K562 (cell line): ENCODE measurements around the gene TSKS. TPM values are rescaled to one million over a fixed set of nuclear protein-coding genes. Genes with fewer than 3 reads are reported as not detected.

Source experiments
- BCLAF1 ChIP-seq, 2 experiments: fragments of 450-650 bp in 1 of 2; IDR thresholded peaks; 2 replicates each; pipeline ENCODE4 v1.6.1; 2011 to 2017; ENCODE audit warnings: low read depth in 2 of 2, antibody characterized with exemption in 1 of 2, borderline replicate concordance in 1 of 2, low read length in 1 of 2, mild to moderate bottlenecking in 1 of 2, mixed read lengths in 1 of 2; ENCODE audit not compliant: control insufficient read depth in 1 of 2
- BRD4 ChIP-seq: fragments of 200-600 bp; sonication (generic); IDR thresholded peaks from 2 replicates; pipeline ENCODE4 v1.6.1; 2017; ENCODE audit warnings: inconsistent platforms
- CEBPZ ChIP-seq: fragments of 150-350 bp; IDR thresholded peaks from 2 replicates; pipeline ENCODE4 v1.6.1; 2014; ENCODE audit warnings: low read depth, mild to moderate bottlenecking, low read length, borderline replicate concordance
- E2F8 ChIP-seq: fragments of 450-650 bp; IDR thresholded peaks from 2 replicates; pipeline ENCODE4 v1.7.1; 2018; ENCODE audit warnings: mild to moderate bottlenecking, low read depth; ENCODE audit not compliant: partially characterized antibody
- HNRNPLL ChIP-seq: fragments of 200-400 bp; formaldehyde crosslinking; IDR thresholded peaks from 2 replicates; pipeline ENCODE4 v1.6.1; 2017; ENCODE audit warnings: low read length, low read depth, mild to moderate bottlenecking; ENCODE audit not compliant: poor library complexity, severe bottlenecking
- MYC ChIP-seq, 2 experiments: fragments of 250-450 bp in 1 of 2; sonication (Bioruptor Pico) in 1 of 2; IDR thresholded peaks; 2 replicates each; pipeline versions ENCODE4 v1.5.1 to v1.6.1; 2012 to 2021; ENCODE audit warnings: low read depth in 2 of 2, borderline replicate concordance in 1 of 2, improper control_type of control experiment in 1 of 2, low read length in 1 of 2, mild to moderate bottlenecking in 1 of 2, moderate library complexity in 1 of 2
- NBN ChIP-seq: fragments of 450-650 bp; IDR thresholded peaks from 2 replicates; pipeline ENCODE4 v1.6.1; 2016; ENCODE audit warnings: low read depth, mild to moderate bottlenecking
- NR1H2 ChIP-seq: sonication (generic); formaldehyde crosslinking; IDR thresholded peaks from 2 replicates; pipeline ENCODE4 v1.4.0; 2020; ENCODE audit warnings: mild to moderate bottlenecking, missing genetic modification reagents
- OTX1 ChIP-seq: fragments of 450-650 bp; formaldehyde crosslinking; IDR thresholded peaks from 2 replicates; pipeline ENCODE4 v1.4.0; 2022; ENCODE audit warnings: mild to moderate bottlenecking
- YBX1 ChIP-seq: fragments of 450-650 bp; IDR thresholded peaks from 2 replicates; pipeline ENCODE4 v1.7.1; 2016; ENCODE audit warnings: mild to moderate bottlenecking
- ZBTB5 ChIP-seq: fragments of 450-650 bp; IDR thresholded peaks from 2 replicates; pipeline ENCODE4 v1.6.1; 2017; ENCODE audit warnings: antibody characterized with exemption
- ZNF740 ChIP-seq, 3 experiments: fragments of 200-800 bp in 1 of 3; sonication (Bioruptor generic) in 1 of 3; sonication (generic) in 1 of 3; formaldehyde crosslinking in 1 of 3; IDR thresholded peaks; 2 replicates each; pipeline versions ENCODE4 v1.6.1 to v1.8.0; 2016 to 2022; ENCODE audit warnings: mild to moderate bottlenecking in 2 of 3, missing compliant biosample characterization in 2 of 3, missing genetic modification characterization in 2 of 3, missing genetic modification reagents in 1 of 3
- polyA plus RNA-seq, 8 experiments: library from polyadenylated mRNA; depleted of rRNA in 4 of 8; stranded (reverse) in 5 of 8; unstranded in 3 of 8; fragments of >200 nt; fragmentation: Nextera tagmentation in 2 of 8; fragmentation: Illumina TruSeq in 1 of 8; extraction: Ambion mirVana in 2 of 8; extraction: Trizol in 1 of 8; gene quantifications; 2 replicates each; pipeline versions ENCODE4 v1.2.1 to v1.2.3, GENCODE V29; 2011 to 2014; ENCODE audit warnings: inconsistent platforms in 1 of 8, missing spikeins in 1 of 8
- total RNA-seq, 7 experiments: library from RNA; depleted of rRNA in 6 of 7; stranded (reverse); fragments of >200 nt in 6 of 7; fragmentation: Illumina TruSeq in 2 of 7; extraction: Trizol in 2 of 7; gene quantifications; 2 replicates each; pipeline versions ENCODE4 v1.2.1 to v1.2.3, GENCODE V29; 2011 to 2021; ENCODE audit warnings: low replicate concordance in 1 of 7

The TSKS gene
- total and polyA plus RNA-seq, 9 of the 15 experiments (the other 6 are each of a cell fraction or from before 2014, with no cell fraction given), result 0.14 to 4.5 (median 0.80) TPM

- TF ChIP-seq CEBPZ (no peak), ZNF740 (CRISPR knock-in tag; IDR thresholded peaks at IDR 0.05) (no peak), ZNF740 (tag; IDR thresholded peaks at IDR 0.05) (no peak), YBX1 (no peak), ZBTB5 (no peak), OTX1 (CRISPR knock-in tag) (no peak), E2F8 (no peak), NBN (no peak), BRD4 (no peak), BCLAF1 (IDR thresholded peaks at IDR 0.05; ENCODE audit: borderline replicate concordance in 1 of 2, control insufficient read depth in 1 of 2, low read depth in 2 of 2, low read length in 1 of 2) (no peak), HNRNPLL (no peak), NR1H2 (CRISPR knock-in tag) (no peak), MYC (IDR thresholded peaks at IDR 0.05; ENCODE audit: low read depth, low read length) (0 out of 2 replicates have a peak, but pooled peaks have one; percentile 39), MYC (CRISPR knock-in tag; IDR thresholded peaks at IDR 0.05; ENCODE audit: borderline replicate concordance, low read depth) (no peak)
Observed at GRCh38 chr19:49749055-49749716, 13.9 kb downstream of the TSKS start (continued).
